Right lobe of liver (tissue), 4 donors: ENCODE results near the gene NFKB1.
"Not testable (repeated sequence)": the region's sequence is repeated elsewhere in the genome, so short reads cannot be mapped to it uniquely, and the experiment has no call there.

ENCODE experiments used
- POLR2A ChIP-seq: fragments of 450-650 bp; IDR thresholded peaks from one replicate; pipeline ENCODE4 v1.6.1; 2017; ENCODE audit warnings: antibody characterized with exemption, mild to moderate bottlenecking
- TF ChIP-seq, protein P1 (sequence below), 4 donors: fragments of 200-600 bp in 3 of 4; fragments of 450-650 bp in 1 of 4; IDR thresholded peaks; one replicate each; pipeline versions ENCODE4 v1.5.1 to v1.8.0; 2016 to 2022; ENCODE audit warnings: antibody characterized with exemption in 4 of 4, mild to moderate bottlenecking in 2 of 4
- donor health status: DM: no; HTN: no; CAD: no.
- donor health status: DM: no; HTN: no; CAD: no.
- donor health status: DM: no; HTN: yes; CAD: no.

DNA sequence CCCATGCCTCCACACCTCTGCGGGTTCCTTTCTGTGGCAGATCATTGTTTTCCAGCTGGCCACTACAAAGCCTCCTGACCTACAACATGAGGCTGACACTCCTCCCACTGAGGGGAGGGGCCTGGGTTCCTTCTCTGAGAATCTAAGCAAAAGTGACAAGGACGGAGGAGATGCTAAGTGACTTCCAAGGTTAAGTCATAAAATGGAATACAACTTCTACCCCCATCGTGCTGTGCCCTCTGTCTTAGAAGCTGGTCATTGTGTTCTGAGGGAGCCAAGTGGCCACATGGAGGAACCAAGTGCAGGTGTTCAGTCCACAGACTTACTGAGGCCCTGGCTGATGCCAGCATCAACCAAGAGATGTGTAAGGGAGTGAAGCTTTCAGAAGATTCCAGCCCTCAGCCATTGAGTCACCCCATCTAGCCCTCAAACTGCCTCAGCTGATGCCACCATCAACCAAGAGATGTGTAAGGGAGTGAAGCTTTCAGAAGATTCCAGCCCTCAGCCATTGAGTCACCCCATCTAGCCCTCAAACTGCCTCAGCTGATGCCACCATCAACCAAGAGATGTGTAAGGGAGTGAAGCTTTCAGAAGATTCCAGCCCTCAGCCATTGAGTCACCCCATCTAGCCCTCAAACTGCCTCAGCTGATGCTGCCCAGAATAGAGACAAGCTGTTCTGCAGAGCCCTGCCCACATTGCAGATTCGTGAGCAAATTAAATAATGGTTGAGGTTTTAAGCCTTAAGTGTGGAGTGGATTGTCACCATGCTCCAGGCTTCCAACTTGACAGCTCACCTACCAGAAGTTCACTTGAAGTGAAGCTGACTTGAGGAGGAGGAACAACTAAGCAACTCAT lies 118.8 kb downstream of the NFKB1 start:
- TF ChIP-seq, protein P1, sequence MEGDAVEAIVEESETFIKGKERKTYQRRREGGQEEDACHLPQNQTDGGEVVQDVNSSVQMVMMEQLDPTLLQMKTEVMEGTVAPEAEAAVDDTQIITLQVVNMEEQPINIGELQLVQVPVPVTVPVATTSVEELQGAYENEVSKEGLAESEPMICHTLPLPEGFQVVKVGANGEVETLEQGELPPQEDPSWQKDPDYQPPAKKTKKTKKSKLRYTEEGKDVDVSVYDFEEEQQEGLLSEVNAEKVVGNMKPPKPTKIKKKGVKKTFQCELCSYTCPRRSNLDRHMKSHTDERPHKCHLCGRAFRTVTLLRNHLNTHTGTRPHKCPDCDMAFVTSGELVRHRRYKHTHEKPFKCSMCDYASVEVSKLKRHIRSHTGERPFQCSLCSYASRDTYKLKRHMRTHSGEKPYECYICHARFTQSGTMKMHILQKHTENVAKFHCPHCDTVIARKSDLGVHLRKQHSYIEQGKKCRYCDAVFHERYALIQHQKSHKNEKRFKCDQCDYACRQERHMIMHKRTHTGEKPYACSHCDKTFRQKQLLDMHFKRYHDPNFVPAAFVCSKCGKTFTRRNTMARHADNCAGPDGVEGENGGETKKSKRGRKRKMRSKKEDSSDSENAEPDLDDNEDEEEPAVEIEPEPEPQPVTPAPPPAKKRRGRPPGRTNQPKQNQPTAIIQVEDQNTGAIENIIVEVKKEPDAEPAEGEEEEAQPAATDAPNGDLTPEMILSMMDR (IDR thresholded peaks at IDR 0.05), result not testable (repeated sequence)
- not testable (repeated sequence) for TF ChIP-seq POLR2A
